ENCODE results near the gene PDE1A. TPM values are rescaled to one million over a fixed set of nuclear protein-coding genes. Genes with fewer than 3 reads are reported as not detected.

Gene PDE1A
- total and polyA plus RNA-seq, 2 experiments from 2014 or later = 1.0 to 4.7 TPM

DNA sequence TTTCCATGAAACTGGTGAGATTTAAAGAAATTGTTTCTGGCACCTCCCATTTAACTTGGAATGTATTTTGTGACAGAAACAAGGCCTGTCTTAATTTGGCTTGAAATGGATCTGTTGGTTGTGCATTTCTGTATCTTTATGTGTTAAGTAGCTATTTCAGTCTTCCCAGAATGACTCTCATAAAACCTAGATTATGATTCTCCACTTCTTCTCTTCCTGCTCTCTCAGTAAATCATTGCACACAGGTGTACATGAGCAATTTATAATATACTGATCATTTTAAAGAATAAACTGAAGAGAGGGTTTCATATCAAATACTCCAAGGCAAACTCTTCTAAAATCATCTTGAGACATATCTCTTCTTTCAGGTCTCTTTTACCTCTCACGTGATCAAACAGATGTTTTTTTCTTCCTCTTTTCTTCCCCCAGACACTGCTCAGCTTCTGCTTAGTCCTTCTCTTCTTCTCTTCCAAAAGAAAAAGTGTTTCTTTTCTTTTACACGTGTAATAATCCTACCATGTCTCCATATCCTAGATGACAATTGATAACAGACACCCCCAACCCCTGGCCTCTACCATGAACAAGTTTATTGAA lies 329.2 kb downstream of the PDE1A start:
- H3K27ac ChIP-seq = no peak overlapping the region
- H3K27me3 ChIP-seq = no peaks in the 10 kb centered on the region
- H3K36me3 ChIP-seq (replicated peaks; ENCODE audit: insufficient read depth, low read depth) = no peaks in the 10 kb centered on the region
- WGBS (ENCODE audit: low lambda C conversion rate, missing lambda C conversion rate) = 65% methylated on average over 2 of the region's 2 CpGs
- H3K9me3 ChIP-seq (ENCODE audit: low read depth) = no peaks in the 10 kb centered on the region
- H3K79me2 ChIP-seq = no peaks in the 10 kb centered on the region
- H3K4me3 ChIP-seq = no peak overlapping the region
- DNase-seq (ENCODE audit: low spot score) = no peak
- TF ChIP-seq, protein P1, sequence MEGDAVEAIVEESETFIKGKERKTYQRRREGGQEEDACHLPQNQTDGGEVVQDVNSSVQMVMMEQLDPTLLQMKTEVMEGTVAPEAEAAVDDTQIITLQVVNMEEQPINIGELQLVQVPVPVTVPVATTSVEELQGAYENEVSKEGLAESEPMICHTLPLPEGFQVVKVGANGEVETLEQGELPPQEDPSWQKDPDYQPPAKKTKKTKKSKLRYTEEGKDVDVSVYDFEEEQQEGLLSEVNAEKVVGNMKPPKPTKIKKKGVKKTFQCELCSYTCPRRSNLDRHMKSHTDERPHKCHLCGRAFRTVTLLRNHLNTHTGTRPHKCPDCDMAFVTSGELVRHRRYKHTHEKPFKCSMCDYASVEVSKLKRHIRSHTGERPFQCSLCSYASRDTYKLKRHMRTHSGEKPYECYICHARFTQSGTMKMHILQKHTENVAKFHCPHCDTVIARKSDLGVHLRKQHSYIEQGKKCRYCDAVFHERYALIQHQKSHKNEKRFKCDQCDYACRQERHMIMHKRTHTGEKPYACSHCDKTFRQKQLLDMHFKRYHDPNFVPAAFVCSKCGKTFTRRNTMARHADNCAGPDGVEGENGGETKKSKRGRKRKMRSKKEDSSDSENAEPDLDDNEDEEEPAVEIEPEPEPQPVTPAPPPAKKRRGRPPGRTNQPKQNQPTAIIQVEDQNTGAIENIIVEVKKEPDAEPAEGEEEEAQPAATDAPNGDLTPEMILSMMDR (IDR thresholded peaks at IDR 0.05; ENCODE audit: poor library complexity) = no peak
- TF ChIP-seq EZH2phosphoT487 (IDR thresholded peaks at IDR 0.05; ENCODE audit: low read depth, severe bottlenecking, unreplicated experiment) = no peak
- no peak for TF ChIP-seq EZH2 (IDR thresholded peaks at IDR 0.05; ENCODE audit: borderline replicate concordance)
- H3K9me2 ChIP-seq (replicated peaks; ENCODE audit: insufficient read depth) = no peaks in the 10 kb centered on the region
- H2AFZ ChIP-seq = no peak overlapping the region
- no peaks in the 10 kb centered on the region for H4K20me1 ChIP-seq (ENCODE audit: insufficient read depth, poor library complexity, severe bottlenecking)
- no peak overlapping the region for H3K4me2 ChIP-seq
- no peaks in the 10 kb centered on the region for H3K4me1 ChIP-seq (ENCODE audit: insufficient read depth)

DNA sequence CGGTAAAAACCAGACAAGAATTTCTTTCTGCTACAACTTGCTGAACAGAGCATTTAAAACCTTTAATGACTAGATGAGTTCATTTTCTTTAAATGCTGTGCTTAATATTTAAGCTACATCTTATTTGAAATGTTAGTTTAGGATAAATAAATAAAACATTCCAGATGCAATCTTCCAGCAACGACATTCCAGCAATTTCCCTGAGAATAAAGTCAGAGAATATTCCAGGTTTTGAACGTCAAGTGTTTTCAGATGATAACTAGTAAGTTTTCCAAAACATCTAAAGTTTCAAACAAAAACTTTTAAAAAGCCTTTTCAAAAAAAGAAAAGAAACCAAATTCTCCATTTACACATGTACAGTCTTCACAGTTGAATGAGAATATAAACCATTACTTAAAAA lies 336.4 kb downstream of the PDE1A start:
- WGBS (ENCODE audit: low lambda C conversion rate, missing lambda C conversion rate) = 45% methylated on average over 3 of the region's 3 CpGs
- TF ChIP-seq EZH2phosphoT487 (IDR thresholded peaks at IDR 0.05; ENCODE audit: low read depth, severe bottlenecking, unreplicated experiment) = no peak
- H3K9me3 ChIP-seq (ENCODE audit: low read depth) = no peaks in the 10 kb centered on the region

More for the DNA sequence above, 336.4 kb downstream of the PDE1A start:
- no peak overlapping the region for H3K4me2 ChIP-seq
- no peak overlapping the region for H3K4me3 ChIP-seq
- H3K36me3 ChIP-seq (replicated peaks; ENCODE audit: insufficient read depth, low read depth) = no peaks in the 10 kb centered on the region
- no peaks in the 10 kb centered on the region for H3K27me3 ChIP-seq
- no peak overlapping the region for H2AFZ ChIP-seq
- H3K27ac ChIP-seq = no peak overlapping the region
- no peak for DNase-seq (ENCODE audit: low spot score)
- H4K20me1 ChIP-seq (ENCODE audit: insufficient read depth, poor library complexity, severe bottlenecking) = no peaks in the 10 kb centered on the region
- H3K9me2 ChIP-seq (replicated peaks; ENCODE audit: insufficient read depth) = no peaks in the 10 kb centered on the region
- no peaks in the 10 kb centered on the region for H3K4me1 ChIP-seq (ENCODE audit: insufficient read depth)
- no peaks in the 10 kb centered on the region for H3K79me2 ChIP-seq

Small RNAs within 50 kb of the gene (small RNA-seq; reads per million reads assigned to genes)
- not detected for gene RN7SL267P
